ENCODE data around the gene SP140L. TPM values are rescaled to one million over a fixed set of nuclear protein-coding genes. Genes with fewer than 3 reads are reported as not detected.
A peak's percentile ranks its signal among the peaks of the same experiment; 100 is the strongest.

The SP140L gene
- total RNA-seq, 4 donors from 2014 or later, result 4.8 to 17.2 (median 7.7) TPM

- WGBS, 2 donors, result 78 to 81% methylated on average over 8 of the region's 8 CpGs
- Histone ChIP-seq H3K27me3 (no peaks in the 10 kb centered on the region), H3K27ac (peak overlapping the region in 2 of 4 donors; percentile 18 to 42), H3K36me3 (peaks cover 8 to 99% (median 9%) of the 10 kb centered on the region in 3 donors), H3K4me3 (no peak overlapping the region), H3K4me1 (peaks cover 0 to 9% (median 0%) of the 10 kb centered on the region in 3 donors), H3K9me3 (no peaks in the 10 kb centered on the region)
- TF ChIP-seq POLR2A (IDR thresholded peaks at IDR 0.05), result peak in 1 of 4 donors; percentile 11
- TF ChIP-seq, protein P1, sequence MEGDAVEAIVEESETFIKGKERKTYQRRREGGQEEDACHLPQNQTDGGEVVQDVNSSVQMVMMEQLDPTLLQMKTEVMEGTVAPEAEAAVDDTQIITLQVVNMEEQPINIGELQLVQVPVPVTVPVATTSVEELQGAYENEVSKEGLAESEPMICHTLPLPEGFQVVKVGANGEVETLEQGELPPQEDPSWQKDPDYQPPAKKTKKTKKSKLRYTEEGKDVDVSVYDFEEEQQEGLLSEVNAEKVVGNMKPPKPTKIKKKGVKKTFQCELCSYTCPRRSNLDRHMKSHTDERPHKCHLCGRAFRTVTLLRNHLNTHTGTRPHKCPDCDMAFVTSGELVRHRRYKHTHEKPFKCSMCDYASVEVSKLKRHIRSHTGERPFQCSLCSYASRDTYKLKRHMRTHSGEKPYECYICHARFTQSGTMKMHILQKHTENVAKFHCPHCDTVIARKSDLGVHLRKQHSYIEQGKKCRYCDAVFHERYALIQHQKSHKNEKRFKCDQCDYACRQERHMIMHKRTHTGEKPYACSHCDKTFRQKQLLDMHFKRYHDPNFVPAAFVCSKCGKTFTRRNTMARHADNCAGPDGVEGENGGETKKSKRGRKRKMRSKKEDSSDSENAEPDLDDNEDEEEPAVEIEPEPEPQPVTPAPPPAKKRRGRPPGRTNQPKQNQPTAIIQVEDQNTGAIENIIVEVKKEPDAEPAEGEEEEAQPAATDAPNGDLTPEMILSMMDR (IDR thresholded peaks at IDR 0.05), result no peak
- DNase-seq, result no peak
- intact Hi-C loops (cut with DNase I), result no loop called here
Measured at GRCh38 chr2:230447455-230448451, 120.8 kb downstream of the SP140L start.

DNA sequence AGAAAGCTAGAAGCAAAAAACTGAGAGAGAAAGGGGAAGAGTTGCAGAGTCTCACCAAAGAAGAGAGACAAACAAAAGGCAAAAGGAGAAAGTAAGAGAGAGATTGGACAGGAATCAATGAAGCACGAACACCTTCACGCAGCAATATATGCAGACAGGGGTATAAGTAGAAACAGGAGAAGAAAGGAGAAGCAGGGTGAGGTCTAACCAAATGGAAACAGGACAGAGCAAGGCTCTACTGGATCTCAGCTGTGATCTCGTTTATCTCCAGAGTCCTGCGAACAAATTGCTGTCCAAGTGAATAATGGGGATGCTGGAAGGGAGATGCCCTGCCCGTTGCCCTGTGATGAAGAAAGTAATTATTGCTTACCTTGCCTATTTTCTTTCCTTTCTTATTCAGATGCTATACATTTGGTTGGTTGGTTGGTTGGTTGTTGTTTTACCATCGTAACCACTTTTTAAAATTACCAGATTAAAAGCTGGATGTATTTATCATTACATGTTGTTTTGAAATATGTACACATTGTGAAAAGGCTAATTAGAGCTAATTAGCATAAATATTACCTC, 123.0 kb downstream of the SP140L start:
- no peaks in the 10 kb centered on the region for H3K27me3 ChIP-seq
- H3K36me3 ChIP-seq, result peaks cover 8 to 93% (median 8%) of the 10 kb centered on the region in 3 donors
- TF ChIP-seq, protein P1 (IDR thresholded peaks at IDR 0.05), result no peak
- no peak for TF ChIP-seq POLR2A (IDR thresholded peaks at IDR 0.05)
- no peaks in the 10 kb centered on the region for H3K9me3 ChIP-seq
- peaks cover 0 to 7% (median 0%) of the 10 kb centered on the region in 3 donors for H3K4me1 ChIP-seq
- intact Hi-C loops (cut with DNase I), result no loop called here
- DNase-seq, result no peak
- H3K4me3 ChIP-seq, result no peak overlapping the region
- 77 to 88% methylated on average over 6 of the region's 6 CpGs for WGBS, 2 donors
- H3K27ac ChIP-seq, result no peak overlapping the region

GRCh38 chr2:230453006-230453405, 126.0 kb downstream of the SP140L start:
- H3K4me3 ChIP-seq, result no peak overlapping the region
- H3K27ac ChIP-seq, result no peak overlapping the region
- TF ChIP-seq, protein P1 (IDR thresholded peaks at IDR 0.05), result no peak
- no peak for TF ChIP-seq POLR2A (IDR thresholded peaks at IDR 0.05)
- 74 to 76% methylated on average over 2 of the region's 2 CpGs for WGBS, 2 donors
- no peaks in the 10 kb centered on the region for H3K27me3 ChIP-seq
- peaks cover 0 to 94% (median 6%) of the 10 kb centered on the region in 3 donors for H3K36me3 ChIP-seq
- DNase-seq, result no peak
- intact Hi-C loops (cut with DNase I), result no loop called here
- peaks cover 0 to 5% (median 0%) of the 10 kb centered on the region in 3 donors for H3K4me1 ChIP-seq
- no peaks in the 10 kb centered on the region for H3K9me3 ChIP-seq

Other genes starting within 250 kb of the SP140L start
- gene SP110, start 107.2 kb upstream of the SP140L start, total RNA-seq, result 10 to 100 TPM in 2 of 4 donors, 1 to 10 TPM in 2; 7.2 to 21.7 (median 13.1) TPM
- 1 to 10 TPM in 3 of 4 donors, under 1 TPM in 1; 0.92 to 5.3 (median 2.4) TPM for gene SP140, start 101.5 kb upstream of the SP140L start, total RNA-seq
- 10 to 100 TPM; 17.8 to 69.0 (median 45.5) TPM for gene SP100, start 89.0 kb downstream of the SP140L start, total RNA-seq